Psoas muscle (tissue), 8 donors: ENCODE results near the gene SLC5A5. TPM values are rescaled to one million over a fixed set of nuclear protein-coding genes. Genes with fewer than 3 reads are reported as not detected.
"Not testable (repeated sequence)": the region's sequence is repeated elsewhere in the genome, so short reads cannot be mapped to it uniquely, and the experiment has no call there.

Experiments used
- ATAC-seq, 4 donors: fragments of 200-7000 bp; cut with Tn5 transposase; one replicate each; pipeline ENCODE4 v1.9.1; 2020; ENCODE audit warnings: moderate library complexity in 3 of 4, mild to moderate bottlenecking in 2 of 4
- DNase-seq, 2 donors: peaks; one replicate each; pipeline ENCODE4 v3.0.0-alpha.2; 2020
- H3K27ac ChIP-seq: fragments of 200-600 bp; one replicate; pipeline ENCODE4 v1.8.0; 2022
- H3K27me3 ChIP-seq, 3 donors: fragments of 200-600 bp in 1 of 3; one replicate each; pipeline versions ENCODE4 v1.6.1 to v1.8.0; 2013 to 2022; ENCODE audit warnings: low read length in 2 of 3, mild to moderate bottlenecking in 2 of 3, moderate library complexity in 1 of 3; ENCODE audit not compliant: insufficient read depth in 3 of 3
- H3K36me3 ChIP-seq, 2 donors: fragments of 200-600 bp in 1 of 2; one replicate each; pipeline versions ENCODE4 v1.6.1 to v1.8.0; 2013 to 2022; ENCODE audit warnings: low read depth in 1 of 2, mild to moderate bottlenecking in 1 of 2, moderate library complexity in 1 of 2; ENCODE audit not compliant: insufficient read depth in 1 of 2
- H3K4me1 ChIP-seq: fragments of 200-600 bp; one replicate; pipeline ENCODE4 v1.8.0; 2022
- H3K4me3 ChIP-seq: fragments of 200-600 bp; one replicate; pipeline ENCODE4 v1.8.0; 2022; ENCODE audit warnings: mild to moderate bottlenecking
- H3K9me3 ChIP-seq: fragments of 200-600 bp; one replicate; pipeline ENCODE4 v1.8.0; 2022
- WGBS, 3 donors: extraction: QIAGEN DNeasy Blood & Tissue Kit; methylation state at CpG; one replicate each; pipeline versions ENCODE4 v1.1.6 to v1.1.7; 2013; 5-methylcytosine and 5-hydroxymethylcytosine counted together
- intact Hi-C, 2 donors: fragments of 100-400 bp; cut with DNase I; formaldehyde crosslinking; loops; one replicate each; pipeline versions ENCODE4 v1.11.0 to v1.14.2; 2022
- polyA plus RNA-seq, 3 donors: library from polyadenylated mRNA; stranded (reverse); fragments of 200-250 nt; gene quantifications; one replicate each; pipeline ENCODE4 v1.2.3, GENCODE V29; 2013
- total RNA-seq, 4 donors: library from RNA; stranded (reverse); fragmentation: NEBNext Ultra II Directional in 2 of 4; extraction: Animal tissue kit (Norgen Biotek cat#: 25700) in 2 of 4; gene quantifications; one replicate each; pipeline versions ENCODE4 v1.2.1 to v1.2.4, GENCODE V29; 2021 to 2023
- TF ChIP-seq, protein P1 (sequence below): fragments of 200-600 bp; IDR thresholded peaks from one replicate; pipeline ENCODE4 v1.8.0; 2022; ENCODE audit warnings: antibody characterized with exemption
- donor health status: healthy with polysubstance abuse.
- donor health status: DM: no; HTN: no; CAD: no; lungs with moderate emphysema.
- donor health status: Bipolar disorder and iron deficiency.
- donor health status: healthy.
- donor health status: DM: yes; HTN: yes; CAD: no.
- donor health status: DM: no; HTN: no; CAD: no.
- donor health status: DM: no; HTN: no; CAD: no.
- donor health status: DM: yes; HTN: yes; CAD: no.

Gene SLC5A5
- total and polyA plus RNA-seq, 7 donors, result not detected

DNA sequence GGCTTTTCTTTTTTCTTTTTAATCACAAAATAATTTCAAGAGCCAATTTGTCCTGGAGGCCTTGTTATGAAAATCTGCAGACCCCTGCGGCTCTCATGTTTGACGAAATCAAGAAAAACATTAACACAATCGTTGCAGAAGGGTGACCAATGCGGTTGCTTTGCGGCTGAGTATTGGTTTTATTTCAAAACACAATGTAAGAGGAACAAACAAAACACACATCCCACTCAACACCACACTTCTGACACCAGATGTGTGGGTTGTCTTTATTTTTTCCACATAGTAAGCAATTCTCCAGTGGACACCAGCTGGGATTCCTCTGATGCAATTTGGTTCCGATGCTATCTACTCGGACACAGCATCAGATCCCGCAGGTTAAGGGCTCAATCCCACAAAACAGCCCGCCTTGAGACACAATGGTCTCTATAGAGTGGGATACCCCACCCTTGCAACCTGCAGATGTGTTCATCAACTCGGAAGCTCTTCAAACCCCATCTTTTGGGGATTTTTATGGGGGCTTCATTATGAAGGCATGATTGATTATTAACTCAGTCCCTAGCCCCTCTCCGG lies 39.1 kb downstream of the SLC5A5 start:
- DNase-seq (no peak), ATAC-seq (no peak)
- intact Hi-C loops, result no loop called here
- Histone ChIP-seq H3K27me3 (peaks cover 0 to 3% (median 0%) of the 10 kb centered on the region in 3 donors), H3K4me3 (no peak overlapping the region), H3K4me1 (no peaks in the 10 kb centered on the region), H3K9me3 (peaks cover 14% of the 10 kb centered on the region), H3K36me3 (no peaks in the 10 kb centered on the region), H3K27ac (no peak overlapping the region)
- TF ChIP-seq, protein P1, sequence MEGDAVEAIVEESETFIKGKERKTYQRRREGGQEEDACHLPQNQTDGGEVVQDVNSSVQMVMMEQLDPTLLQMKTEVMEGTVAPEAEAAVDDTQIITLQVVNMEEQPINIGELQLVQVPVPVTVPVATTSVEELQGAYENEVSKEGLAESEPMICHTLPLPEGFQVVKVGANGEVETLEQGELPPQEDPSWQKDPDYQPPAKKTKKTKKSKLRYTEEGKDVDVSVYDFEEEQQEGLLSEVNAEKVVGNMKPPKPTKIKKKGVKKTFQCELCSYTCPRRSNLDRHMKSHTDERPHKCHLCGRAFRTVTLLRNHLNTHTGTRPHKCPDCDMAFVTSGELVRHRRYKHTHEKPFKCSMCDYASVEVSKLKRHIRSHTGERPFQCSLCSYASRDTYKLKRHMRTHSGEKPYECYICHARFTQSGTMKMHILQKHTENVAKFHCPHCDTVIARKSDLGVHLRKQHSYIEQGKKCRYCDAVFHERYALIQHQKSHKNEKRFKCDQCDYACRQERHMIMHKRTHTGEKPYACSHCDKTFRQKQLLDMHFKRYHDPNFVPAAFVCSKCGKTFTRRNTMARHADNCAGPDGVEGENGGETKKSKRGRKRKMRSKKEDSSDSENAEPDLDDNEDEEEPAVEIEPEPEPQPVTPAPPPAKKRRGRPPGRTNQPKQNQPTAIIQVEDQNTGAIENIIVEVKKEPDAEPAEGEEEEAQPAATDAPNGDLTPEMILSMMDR, result no peak
- WGBS, 3 donors, result 73 to 75% (median 75%) methylated on average over 11 of the region's 11 CpGs

- Histone ChIP-seq H3K36me3 (no peaks in the 10 kb centered on the region), H3K27me3 (peaks cover 0 to 3% (median 2%) of the 10 kb centered on the region in 3 donors), H3K9me3 (peaks cover 7% of the 10 kb centered on the region), H3K27ac (no peak overlapping the region), H3K4me3 (no peak overlapping the region), H3K4me1 (no peaks in the 10 kb centered on the region)
- no peak for DNase-seq
- no peak for ATAC-seq
- intact Hi-C loops, result no loop called here
- TF ChIP-seq, protein P1, result no peak
- WGBS, 3 donors, result 77 to 81% (median 77%) methylated on average over 6 of the region's 6 CpGs
Observed at GRCh38 chr19:17915940-17916593, 44.3 kb downstream of the SLC5A5 start.

DNA sequence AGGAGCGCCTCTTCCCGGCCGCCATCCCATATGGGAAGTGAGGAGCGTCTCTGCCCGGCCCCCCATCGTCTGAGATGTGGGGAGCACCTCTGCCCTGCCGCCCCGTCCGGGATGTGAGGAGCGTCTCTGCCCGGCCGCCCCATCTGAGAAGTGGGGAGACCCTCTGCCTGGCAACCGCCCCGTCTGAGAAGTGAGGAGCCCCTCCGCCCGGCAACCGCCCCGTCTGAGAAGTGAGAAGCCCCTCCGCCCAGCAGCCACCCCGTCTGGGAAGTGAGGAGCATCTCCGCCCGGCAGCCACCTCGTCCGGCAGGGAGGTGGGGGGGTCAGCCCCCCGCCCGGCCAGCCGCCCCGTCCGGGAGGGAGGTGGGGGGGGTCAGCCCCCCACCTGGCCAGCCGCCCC lies 46.4 kb downstream of the SLC5A5 start:
- ATAC-seq, H3K27ac ChIP-seq, H3K4me1 ChIP-seq, H3K27me3 ChIP-seq, H3K9me3 ChIP-seq, DNase-seq, intact Hi-C loops, H3K36me3 ChIP-seq, H3K4me3 ChIP-seq: not testable (repeated sequence)
- WGBS, 3 donors, result 91 to 94% (median 92%) methylated on average over 12 to 29 of the region's 30 CpGs

GRCh38 chr19:17919122-17919521 lies 47.4 kb downstream of the SLC5A5 start:
- 63 to 87% (median 71%) methylated on average over 3 to 5 of the region's 5 CpGs for WGBS, 3 donors
- H3K36me3 ChIP-seq, intact Hi-C loops, H3K4me1 ChIP-seq, H3K27me3 ChIP-seq, H3K27ac ChIP-seq, H3K4me3 ChIP-seq, ATAC-seq, DNase-seq, H3K9me3 ChIP-seq: not testable (repeated sequence)

- intact Hi-C loops, result no loop called here
- Histone ChIP-seq H3K9me3 (no peaks in the 10 kb centered on the region), H3K4me1 (no peaks in the 10 kb centered on the region), H3K27me3 (peaks cover 0 to 2% (median 0%) of the 10 kb centered on the region in 3 donors), H3K4me3 (no peak overlapping the region), H3K27ac (no peak overlapping the region), H3K36me3 (no peaks in the 10 kb centered on the region)
- ATAC-seq, result no peak
- TF ChIP-seq, protein P1, result no peak
- no peak for DNase-seq
Observed at GRCh38 chr19:17920527-17920926, 48.8 kb downstream of the SLC5A5 start.
